SK-N-SH (cell line): ENCODE results near the gene COL15A1. TPM values are rescaled to one million over a fixed set of nuclear protein-coding genes. Genes with fewer than 3 reads are reported as not detected.
A peak's percentile ranks its signal among the peaks of the same experiment; 100 is the strongest.

ENCODE experiments used
- CTCF ChIA-PET: fragments of 300-600, 350-600 bp; formaldehyde crosslinking; extraction: SDS; loops from one replicate; lab custom pipeline; 2021; lab: Yijun Ruan, JAX
- POLR2A ChIA-PET: fragments of 350-600 bp; sonication (Branson Sonifier 250); formaldehyde crosslinking; extraction: SDS; loops from one replicate; lab custom pipeline; 2020; ENCODE audit warnings: antibody characterized with exemption, inconsistent platforms; lab: Yijun Ruan, JAX
- DNase-seq: peaks from one replicate; pipeline ENCODE4 v3.0.0; 2012
- H2AFZ ChIP-seq: fragments of 200-600 bp; sonication (generic); 2 replicates; pipeline ENCODE4 v1.8.1; 2016; ENCODE audit warnings: antibody characterized with exemption, mild to moderate bottlenecking, low read depth
- H3F3A ChIP-seq: fragments of 200-600 bp; sonication (generic); replicated peaks from 2 replicates; pipeline ENCODE3; 2016; ENCODE audit warnings: antibody characterized with exemption, mild to moderate bottlenecking; ENCODE audit not compliant: insufficient read depth
- H3K27ac ChIP-seq, 2 experiments: fragments of 200-500 bp in 1 of 2; fragments of 200-600 bp in 1 of 2; sonication (Bioruptor generic) in 1 of 2; sonication (generic), shearing (Covaris generic) in 1 of 2; 2 replicates each; pipeline versions ENCODE4 v1.5.1 to v1.6.1; 2014 to 2016; ENCODE audit warnings: low read depth in 2 of 2, inconsistent platforms in 1 of 2, low read length in 1 of 2, mild to moderate bottlenecking in 1 of 2, mixed read lengths in 1 of 2
- H3K27me3 ChIP-seq: fragments of 200-600 bp; sonication (generic), shearing (Covaris generic); 2 replicates; pipeline ENCODE4 v1.6.1; 2016; ENCODE audit warnings: mixed run types; ENCODE audit not compliant: insufficient read depth
- H3K36me3 ChIP-seq, 2 experiments: fragments of 200-500 bp in 1 of 2; fragments of 200-600 bp in 1 of 2; sonication (Bioruptor generic) in 1 of 2; sonication (generic) in 1 of 2; replicated peaks in 1 of 2; 2 replicates each; pipeline versions ENCODE3 to v1.5.1; 2014 to 2016; ENCODE audit warnings: low read length in 1 of 2, mild to moderate bottlenecking in 1 of 2; ENCODE audit not compliant: insufficient read depth in 2 of 2, control insufficient read depth in 1 of 2
- H3K4me1 ChIP-seq, 2 experiments: fragments of 200-500 bp in 1 of 2; fragments of 200-600 bp in 1 of 2; sonication (Bioruptor generic) in 1 of 2; sonication (generic), shearing (Covaris generic) in 1 of 2; 2 replicates each; pipeline versions ENCODE4 v1.5.1 to v1.6.1; 2014 to 2016; ENCODE audit warnings: low read depth in 1 of 2, low read length in 1 of 2, mixed run types in 1 of 2; ENCODE audit not compliant: insufficient read depth in 2 of 2, control insufficient read depth in 1 of 2
- H3K4me2 ChIP-seq: fragments of 200-600 bp; sonication (generic), shearing (Covaris generic); 2 replicates; pipeline ENCODE4 v1.6.1; 2017; ENCODE audit warnings: mixed run types
- H3K4me3 ChIP-seq, 2 experiments: fragments of 200-500 bp in 1 of 2; fragments of 200-600 bp in 1 of 2; sonication (Bioruptor generic) in 1 of 2; sonication (generic), shearing (Covaris generic) in 1 of 2; 2 replicates each; pipeline versions ENCODE4 v1.5.1 to v1.8.1; 2014 to 2016; ENCODE audit warnings: low read depth in 2 of 2, inconsistent platforms in 1 of 2, low read length in 1 of 2, mild to moderate bottlenecking in 1 of 2, mixed read lengths in 1 of 2, moderate library complexity in 1 of 2
- H3K79me2 ChIP-seq: fragments of 200-600 bp; sonication (generic); 2 replicates; pipeline ENCODE4 v1.8.1; 2017; ENCODE audit warnings: mild to moderate bottlenecking; ENCODE audit not compliant: insufficient read depth
- H3K9ac ChIP-seq: fragments of 200-600 bp; sonication (generic); 2 replicates; pipeline ENCODE4 v1.6.1; 2017; ENCODE audit warnings: mixed run types
- H3K9me2 ChIP-seq: fragments of 200-600 bp; sonication (generic); 2 replicates; pipeline ENCODE4 v1.6.1; 2017; ENCODE audit warnings: mixed run types
- H3K9me3 ChIP-seq: fragments of 200-600 bp; sonication (generic); 2 replicates; pipeline ENCODE4 v1.6.1; 2017; ENCODE audit warnings: mixed run types, mild to moderate bottlenecking, moderate library complexity
- H4K20me1 ChIP-seq: fragments of 200-600 bp; sonication (generic); 2 replicates; pipeline ENCODE4 v1.6.1; 2017; ENCODE audit warnings: mild to moderate bottlenecking, mixed run types; ENCODE audit not compliant: insufficient read depth
- ELF1 ChIP-seq: IDR thresholded peaks from 2 replicates; pipeline ENCODE4 v1.4.0; 2012
- EP300 ChIP-seq, 2 experiments: IDR thresholded peaks; 2 replicates each; pipeline versions ENCODE4 v1.4.0 to v1.6.1; 2012; ENCODE audit warnings: borderline replicate concordance in 1 of 2, low read depth in 1 of 2, low read length in 1 of 2
- EZH2phosphoT487 ChIP-seq: fragments of 200-600 bp; sonication (generic); IDR thresholded peaks from 2 replicates; pipeline ENCODE4 v1.6.1; 2017; ENCODE audit warnings: low read depth, mixed run types, mild to moderate bottlenecking, antibody characterized with exemption, moderate library complexity, borderline replicate concordance
- FOSL2 ChIP-seq: IDR thresholded peaks from 2 replicates; pipeline ENCODE4 v1.4.0; 2012; ENCODE audit warnings: low read depth, mild to moderate bottlenecking, moderate library complexity, borderline replicate concordance
- FOXJ3 ChIP-seq: sonication (generic); formaldehyde crosslinking; IDR thresholded peaks from 2 replicates; pipeline ENCODE4 v1.5.1; 2020; ENCODE audit warnings: mild to moderate bottlenecking, missing genetic modification reagents
- FOXM1 ChIP-seq: IDR thresholded peaks from 2 replicates; pipeline ENCODE4 v1.4.0; 2012; ENCODE audit warnings: low read depth, mild to moderate bottlenecking
- JUND ChIP-seq: IDR thresholded peaks from 2 replicates; pipeline ENCODE4 v1.4.0; 2012
- MEF2A ChIP-seq: IDR thresholded peaks from 2 replicates; pipeline ENCODE4 v1.4.0; 2012; ENCODE audit warnings: low read depth, borderline replicate concordance
- MXI1 ChIP-seq: IDR thresholded peaks from 2 replicates; pipeline ENCODE4 v1.6.1; 2012; ENCODE audit warnings: mild to moderate bottlenecking, low read depth, low read length, improper control_type of control experiment
- NFIC ChIP-seq: IDR thresholded peaks from 2 replicates; pipeline ENCODE4 v1.4.0; 2012; ENCODE audit warnings: borderline replicate concordance
- NRF1 ChIP-seq: IDR thresholded peaks from 2 replicates; pipeline ENCODE4 v1.6.1; 2012; ENCODE audit warnings: low read depth, mild to moderate bottlenecking, low read length
- POLR2AphosphoS5 ChIP-seq: IDR thresholded peaks from 2 replicates; pipeline ENCODE4 v1.6.1; 2012; ENCODE audit warnings: low read depth, low read length
- RAD21 ChIP-seq: IDR thresholded peaks from 2 replicates; pipeline ENCODE4 v1.6.1; 2012; ENCODE audit warnings: mild to moderate bottlenecking, low read length
- RCOR1 ChIP-seq: fragments of 150-350 bp; IDR thresholded peaks from 2 replicates; pipeline ENCODE4 v1.6.1; 2017; ENCODE audit warnings: antibody characterized with exemption, low read length
- RFX5 ChIP-seq: IDR thresholded peaks from 2 replicates; pipeline ENCODE4 v1.6.1; 2012; ENCODE audit warnings: mild to moderate bottlenecking, improper control_type of control experiment, low read length
- RXRA ChIP-seq: IDR thresholded peaks from 2 replicates; pipeline ENCODE4 v1.4.0; 2012; ENCODE audit warnings: low read depth, mild to moderate bottlenecking, borderline replicate concordance
- SIN3A ChIP-seq: IDR thresholded peaks from 2 replicates; pipeline ENCODE4 v1.6.1; 2012; ENCODE audit warnings: low read depth, mild to moderate bottlenecking, low read length, moderate library complexity, borderline replicate concordance
- SMC3 ChIP-seq: IDR thresholded peaks from 2 replicates; pipeline ENCODE4 v1.6.1; 2012; ENCODE audit warnings: low read depth, low read length, improper control_type of control experiment
- TAF1 ChIP-seq: IDR thresholded peaks from 2 replicates; pipeline ENCODE4 v1.6.1; 2012; ENCODE audit warnings: low read depth, mild to moderate bottlenecking, low read length, moderate library complexity, borderline replicate concordance
- TCF12 ChIP-seq: IDR thresholded peaks from 2 replicates; pipeline ENCODE4 v1.4.0; 2012
- YY1 ChIP-seq: IDR thresholded peaks from 2 replicates; pipeline ENCODE4 v1.4.0; 2012; ENCODE audit warnings: low read depth, mild to moderate bottlenecking
- WGBS: methylation state at CpG from one replicate; pipeline ENCODE4 v1.1.6; 2017; ENCODE audit warnings: low lambda C conversion rate; 5-methylcytosine and 5-hydroxymethylcytosine counted together
- polyA plus RNA-seq, 3 experiments: library from polyadenylated mRNA; depleted of rRNA; stranded (reverse); fragments of >200 nt; gene quantifications; 2 replicates each; pipeline ENCODE4 v1.2.3, GENCODE V29; 2012
- TF ChIP-seq, protein P1 (sequence below): fragments of 150-350 bp; IDR thresholded peaks from 2 replicates; pipeline ENCODE4 v1.6.1; 2017; ENCODE audit warnings: antibody characterized with exemption, low read length, low read depth, borderline replicate concordance
- TF ChIP-seq, protein P2 (sequence below): IDR thresholded peaks from 2 replicates; pipeline ENCODE4 v1.4.0; 2012; ENCODE audit warnings: low read depth, borderline replicate concordance
- TF ChIP-seq, protein P3 (sequence below): fragments of 200-600 bp; sonication (generic); IDR thresholded peaks from 2 replicates; pipeline ENCODE4 v1.6.1; 2017; ENCODE audit warnings: antibody characterized with exemption, mild to moderate bottlenecking, moderate library complexity
- TF ChIP-seq, protein P4 (sequence below): IDR thresholded peaks from 2 replicates; pipeline ENCODE4 v1.4.0; 2012; ENCODE audit warnings: low read depth, borderline replicate concordance

COL15A1 gene
- polyA plus RNA-seq, 1 of the 3 experiments (the other 2 are of a cell fraction) = 0.84 TPM

DNA sequence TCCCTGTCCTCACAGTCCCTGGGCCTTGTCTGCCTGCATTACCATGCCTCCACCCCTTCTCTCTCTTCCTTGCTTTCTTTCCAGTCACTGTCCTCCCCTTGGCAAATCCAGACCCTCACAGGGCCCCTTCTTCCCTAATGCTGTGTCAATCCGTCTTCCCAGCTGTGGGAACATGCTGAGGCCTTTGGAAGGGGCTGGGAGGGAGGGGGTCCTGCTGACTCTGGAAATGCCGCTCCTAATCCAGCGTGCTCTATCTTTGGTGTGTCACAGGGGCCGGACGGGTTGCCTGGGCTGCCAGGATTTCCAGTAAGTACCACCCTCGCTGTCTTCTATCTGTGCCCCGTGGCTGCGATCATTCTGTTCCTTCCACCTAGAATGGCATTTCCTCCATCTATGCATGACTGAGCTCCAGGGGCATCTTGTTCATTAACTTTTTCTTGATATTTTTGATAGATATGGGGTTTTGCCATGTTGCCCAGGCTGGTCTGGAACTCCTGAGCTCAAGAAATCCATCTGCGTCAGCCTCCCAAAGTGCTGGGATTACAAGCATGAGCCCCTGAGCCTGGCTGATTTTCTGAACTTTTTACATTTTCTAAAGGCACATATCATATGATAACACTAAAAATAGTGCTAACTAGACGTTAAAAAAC lies 96.7 kb downstream of the COL15A1 start (continued):
- no peak for TF ChIP-seq RXRA
- no peak for TF ChIP-seq TCF12
- no peak for TF ChIP-seq NFIC
- TF ChIP-seq, protein P1, sequence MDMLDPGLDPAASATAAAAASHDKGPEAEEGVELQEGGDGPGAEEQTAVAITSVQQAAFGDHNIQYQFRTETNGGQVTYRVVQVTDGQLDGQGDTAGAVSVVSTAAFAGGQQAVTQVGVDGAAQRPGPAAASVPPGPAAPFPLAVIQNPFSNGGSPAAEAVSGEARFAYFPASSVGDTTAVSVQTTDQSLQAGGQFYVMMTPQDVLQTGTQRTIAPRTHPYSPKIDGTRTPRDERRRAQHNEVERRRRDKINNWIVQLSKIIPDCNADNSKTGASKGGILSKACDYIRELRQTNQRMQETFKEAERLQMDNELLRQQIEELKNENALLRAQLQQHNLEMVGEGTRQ = no peak
- TF ChIP-seq RCOR1 = no peak
- no peak for TF ChIP-seq MXI1
- no peak for TF ChIP-seq ELF1

DNA sequence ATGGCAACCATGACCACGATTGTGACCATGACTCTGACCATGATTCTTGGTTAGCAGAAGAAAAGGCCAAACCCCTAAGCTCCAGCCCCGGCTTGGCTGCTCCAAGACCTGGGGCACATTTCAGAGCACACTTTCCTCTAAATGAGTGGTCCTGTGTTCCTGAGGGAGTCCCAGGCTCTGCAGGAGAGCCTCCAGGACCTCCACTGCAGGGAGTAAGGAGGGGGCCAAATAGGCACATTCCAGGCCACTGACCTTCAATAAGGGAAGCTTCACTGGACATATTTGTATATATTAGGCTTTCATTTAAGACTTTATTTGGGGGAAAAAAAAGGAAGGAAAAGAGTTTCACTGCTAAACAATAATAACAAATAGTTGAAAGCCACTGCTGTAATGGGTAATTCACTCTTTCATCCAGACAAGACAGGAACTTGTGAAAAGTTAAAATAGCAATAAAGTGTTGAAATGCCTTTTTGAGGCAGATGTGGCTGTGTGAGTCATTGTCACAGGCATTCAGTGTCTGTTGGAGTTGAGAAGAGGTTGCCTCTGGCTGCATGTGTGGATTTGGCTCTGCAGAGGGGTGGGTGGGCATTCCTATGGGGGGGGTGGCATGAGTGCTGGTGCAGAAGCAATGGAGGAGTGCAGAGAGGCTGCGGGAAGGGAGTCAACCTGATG lies 97.3 kb downstream of the COL15A1 start:
- Histone ChIP-seq H3K9ac (peak overlapping the region; percentile 31; the same call in 1 of the 2 replicates), H3F3A (peaks cover 11% of the 10 kb centered on the region), H3K79me2 (no peaks in the 10 kb centered on the region), H2AFZ (peak overlapping the region; percentile 67; the same call in 1 of the 2 replicates), H3K4me2 (peak overlapping the region; percentile 72), H3K9me2 (no peaks in the 10 kb centered on the region), H3K4me1 (peaks cover 0 to 21% of the 10 kb centered on the region in 2 experiments; a peak in 2 of 4 replicates), H3K27me3 (no peaks in the 10 kb centered on the region), H3K4me3 (no peak overlapping the region), H4K20me1 (no peaks in the 10 kb centered on the region), H3K36me3 (no peaks in the 10 kb centered on the region), H3K9me3 (no peaks in the 10 kb centered on the region), H3K27ac (peak overlapping the region in 1 of 2 experiments; percentile 78; a peak in 3 of 4 replicates)
- 72% methylated on average over 3 of the region's 3 CpGs for WGBS
- ChIA-PET CTCF (interaction anchor here (0.6 to 0.8 kb wide), 2 partner anchors 66 to 99 kb away, joined by 3 read pairs; no protein-coding TSS in a partner anchor), POLR2A (no interaction called here)
- DNase-seq = no peak
- TF ChIP-seq TAF1 = no peak
- TF ChIP-seq SIN3A = no peak
- no peak for TF ChIP-seq RAD21
- TF ChIP-seq RCOR1 = no peak
- TF ChIP-seq RXRA = no peak; the same call in 1 of the 2 replicates
- TF ChIP-seq EZH2phosphoT487 = no peak
- TF ChIP-seq NFIC = no peak
- no peak for TF ChIP-seq RFX5
- TF ChIP-seq EP300 (IDR thresholded peaks at IDR 0.05; ENCODE audit: borderline replicate concordance in 1 of 2, low read depth in 1 of 2, low read length in 1 of 2) = peak in 1 of 2 experiments; percentile 42; a peak in 1 of 4 replicates
- TF ChIP-seq TCF12 = peak; percentile 61
- peak; percentile 30; the same call in 1 of the 2 replicates for TF ChIP-seq MEF2A
- TF ChIP-seq, protein P2, sequence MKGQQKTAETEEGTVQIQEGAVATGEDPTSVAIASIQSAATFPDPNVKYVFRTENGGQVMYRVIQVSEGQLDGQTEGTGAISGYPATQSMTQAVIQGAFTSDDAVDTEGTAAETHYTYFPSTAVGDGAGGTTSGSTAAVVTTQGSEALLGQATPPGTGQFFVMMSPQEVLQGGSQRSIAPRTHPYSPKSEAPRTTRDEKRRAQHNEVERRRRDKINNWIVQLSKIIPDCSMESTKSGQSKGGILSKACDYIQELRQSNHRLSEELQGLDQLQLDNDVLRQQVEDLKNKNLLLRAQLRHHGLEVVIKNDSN = no peak
- no peak for TF ChIP-seq POLR2AphosphoS5
- no peak for TF ChIP-seq FOXJ3 (CRISPR knock-in tag)
- peak; percentile 67; the same call in 1 of the 2 replicates for TF ChIP-seq FOSL2
- no peak for TF ChIP-seq SMC3
- TF ChIP-seq NRF1 = no peak
- no peak for TF ChIP-seq FOXM1
- TF ChIP-seq, protein P1 = no peak
- no peak for TF ChIP-seq YY1
- TF ChIP-seq, protein P3, sequence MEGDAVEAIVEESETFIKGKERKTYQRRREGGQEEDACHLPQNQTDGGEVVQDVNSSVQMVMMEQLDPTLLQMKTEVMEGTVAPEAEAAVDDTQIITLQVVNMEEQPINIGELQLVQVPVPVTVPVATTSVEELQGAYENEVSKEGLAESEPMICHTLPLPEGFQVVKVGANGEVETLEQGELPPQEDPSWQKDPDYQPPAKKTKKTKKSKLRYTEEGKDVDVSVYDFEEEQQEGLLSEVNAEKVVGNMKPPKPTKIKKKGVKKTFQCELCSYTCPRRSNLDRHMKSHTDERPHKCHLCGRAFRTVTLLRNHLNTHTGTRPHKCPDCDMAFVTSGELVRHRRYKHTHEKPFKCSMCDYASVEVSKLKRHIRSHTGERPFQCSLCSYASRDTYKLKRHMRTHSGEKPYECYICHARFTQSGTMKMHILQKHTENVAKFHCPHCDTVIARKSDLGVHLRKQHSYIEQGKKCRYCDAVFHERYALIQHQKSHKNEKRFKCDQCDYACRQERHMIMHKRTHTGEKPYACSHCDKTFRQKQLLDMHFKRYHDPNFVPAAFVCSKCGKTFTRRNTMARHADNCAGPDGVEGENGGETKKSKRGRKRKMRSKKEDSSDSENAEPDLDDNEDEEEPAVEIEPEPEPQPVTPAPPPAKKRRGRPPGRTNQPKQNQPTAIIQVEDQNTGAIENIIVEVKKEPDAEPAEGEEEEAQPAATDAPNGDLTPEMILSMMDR = no peak
- TF ChIP-seq, protein P4, sequence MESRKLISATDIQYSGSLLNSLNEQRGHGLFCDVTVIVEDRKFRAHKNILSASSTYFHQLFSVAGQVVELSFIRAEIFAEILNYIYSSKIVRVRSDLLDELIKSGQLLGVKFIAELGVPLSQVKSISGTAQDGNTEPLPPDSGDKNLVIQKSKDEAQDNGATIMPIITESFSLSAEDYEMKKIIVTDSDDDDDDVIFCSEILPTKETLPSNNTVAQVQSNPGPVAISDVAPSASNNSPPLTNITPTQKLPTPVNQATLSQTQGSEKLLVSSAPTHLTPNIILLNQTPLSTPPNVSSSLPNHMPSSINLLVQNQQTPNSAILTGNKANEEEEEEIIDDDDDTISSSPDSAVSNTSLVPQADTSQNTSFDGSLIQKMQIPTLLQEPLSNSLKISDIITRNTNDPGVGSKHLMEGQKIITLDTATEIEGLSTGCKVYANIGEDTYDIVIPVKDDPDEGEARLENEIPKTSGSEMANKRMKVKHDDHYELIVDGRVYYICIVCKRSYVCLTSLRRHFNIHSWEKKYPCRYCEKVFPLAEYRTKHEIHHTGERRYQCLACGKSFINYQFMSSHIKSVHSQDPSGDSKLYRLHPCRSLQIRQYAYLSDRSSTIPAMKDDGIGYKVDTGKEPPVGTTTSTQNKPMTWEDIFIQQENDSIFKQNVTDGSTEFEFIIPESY = no peak
- TF ChIP-seq MXI1 = no peak
- TF ChIP-seq JUND = peak; percentile 48
